Fibroblast of lung (primary cell): ENCODE measurements around the gene SERPINB3.
"Not testable (repeated sequence)": the region's sequence is repeated elsewhere in the genome, so short reads cannot be mapped to it uniquely, and the experiment has no call there.

Source experiments
- EZH2 ChIP-seq: IDR thresholded peaks from 2 replicates; pipeline ENCODE4 v1.5.1; 2012; ENCODE audit warnings: low read length, control low read depth, mild to moderate bottlenecking; ENCODE audit errors: missing control alignments
- TF ChIP-seq, protein P1 (sequence below), 2 donors: IDR thresholded peaks in 1 of 2; conservative IDR thresholded peaks in 1 of 2; 1 replicate in 1 of 2; 2 replicates in 1 of 2; pipeline ENCODE4 v1.5.1; 2011 to 2012; ENCODE audit warnings: low read length in 2 of 2, control low read depth in 1 of 2, inconsistent platforms in 1 of 2, low read depth in 1 of 2, mild to moderate bottlenecking in 1 of 2

DNA sequence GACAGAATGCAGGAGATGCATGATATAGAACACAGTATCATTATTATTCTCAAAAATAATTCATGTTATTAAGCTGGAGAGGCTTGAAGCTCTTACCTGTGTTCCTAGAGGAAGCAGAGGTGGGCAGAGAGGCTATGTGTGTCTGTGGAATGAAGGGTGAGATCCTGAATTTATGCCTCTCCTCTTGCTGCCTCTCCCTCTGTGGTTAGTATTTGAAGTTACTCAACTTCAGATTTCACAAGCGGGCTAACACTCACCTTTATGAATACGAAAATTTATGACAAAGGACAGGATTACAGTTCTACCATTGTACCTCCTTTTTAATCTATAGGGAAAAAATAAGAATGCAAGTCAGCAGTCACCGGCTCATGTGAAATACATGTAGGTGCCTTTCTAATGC is at the start of gene SERPINB3:
- TF ChIP-seq, protein P1, sequence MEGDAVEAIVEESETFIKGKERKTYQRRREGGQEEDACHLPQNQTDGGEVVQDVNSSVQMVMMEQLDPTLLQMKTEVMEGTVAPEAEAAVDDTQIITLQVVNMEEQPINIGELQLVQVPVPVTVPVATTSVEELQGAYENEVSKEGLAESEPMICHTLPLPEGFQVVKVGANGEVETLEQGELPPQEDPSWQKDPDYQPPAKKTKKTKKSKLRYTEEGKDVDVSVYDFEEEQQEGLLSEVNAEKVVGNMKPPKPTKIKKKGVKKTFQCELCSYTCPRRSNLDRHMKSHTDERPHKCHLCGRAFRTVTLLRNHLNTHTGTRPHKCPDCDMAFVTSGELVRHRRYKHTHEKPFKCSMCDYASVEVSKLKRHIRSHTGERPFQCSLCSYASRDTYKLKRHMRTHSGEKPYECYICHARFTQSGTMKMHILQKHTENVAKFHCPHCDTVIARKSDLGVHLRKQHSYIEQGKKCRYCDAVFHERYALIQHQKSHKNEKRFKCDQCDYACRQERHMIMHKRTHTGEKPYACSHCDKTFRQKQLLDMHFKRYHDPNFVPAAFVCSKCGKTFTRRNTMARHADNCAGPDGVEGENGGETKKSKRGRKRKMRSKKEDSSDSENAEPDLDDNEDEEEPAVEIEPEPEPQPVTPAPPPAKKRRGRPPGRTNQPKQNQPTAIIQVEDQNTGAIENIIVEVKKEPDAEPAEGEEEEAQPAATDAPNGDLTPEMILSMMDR (conservative IDR thresholded peaks at IDR 0.05 in 1 of 2, IDR thresholded peaks at IDR 0.05 in 1 of 2; ENCODE audit: low read depth in 1 of 2, low read length in 2 of 2): not testable (repeated sequence)
- not testable (repeated sequence) for TF ChIP-seq EZH2
